ENCODE data around the gene CRTC2.

CRTC2 gene

DNA sequence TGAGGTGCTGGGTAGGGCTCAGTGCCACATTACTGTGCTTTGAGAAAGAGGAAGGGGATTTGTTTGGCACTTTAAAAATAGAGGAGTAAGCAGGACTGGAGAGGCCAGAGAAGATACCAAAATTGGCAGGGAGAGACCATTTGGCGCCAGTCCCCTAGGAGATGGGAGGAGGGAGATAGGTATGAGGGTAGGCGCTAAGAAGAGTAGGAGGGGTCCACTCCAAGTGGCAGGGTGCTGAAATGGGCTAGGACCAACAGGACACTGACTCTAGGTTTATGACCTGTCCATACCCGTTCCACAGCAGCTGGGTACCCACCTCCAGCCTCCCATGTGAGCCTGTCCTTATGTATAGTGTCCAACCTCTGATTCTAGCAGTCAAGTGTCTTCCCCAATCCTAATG lies 1.0 kb upstream of the CRTC2 start:
- Histone ChIP-seq H3K27me3 (no peaks in the 10 kb centered on the region), H3K9ac (peak overlapping the region; percentile 12 to 97 (median 93); a peak in 18 of 22 replicates), H3K36me3 (peaks cover 19 to 33% (median 23%) of the 10 kb centered on the region in 11 experiments), H3K27ac (peak overlapping the region; percentile 9 to 93 (median 91); a peak in 21 of 22 replicates), H3K9me3 (replicated peaks in 1 of 11) (no peaks in the 10 kb centered on the region), H4K20me1 (peaks cover 31 to 49% (median 34%) of the 10 kb centered on the region in 11 experiments), H3K4me1 (peaks cover 68 to 83% (median 80%) of the 10 kb centered on the region in 10 experiments), H3K4me3 (peak overlapping the region in 6 of 10 experiments; percentile 13 to 99 (median 84); a peak in 8 of 20 replicates), H3K4me2 (peak overlapping the region; percentile 90 to 100 (median 99))
- no peak for TF ChIP-seq Cebpa-rat (IDR thresholded peaks at IDR 0.05)

GRCh38 chr1:153958961-153959260 lies 499 bp upstream of the CRTC2 start:
- no peak for TF ChIP-seq Cebpa-rat (IDR thresholded peaks at IDR 0.05)
- no peaks in the 10 kb centered on the region for H3K9me3 ChIP-seq (replicated peaks in 1 of 11)
- peaks cover 25 to 39% (median 28%) of the 10 kb centered on the region in 11 experiments for H3K36me3 ChIP-seq
- H3K4me1 ChIP-seq = peaks cover 69 to 81% (median 77%) of the 10 kb centered on the region in 10 experiments
- peak overlapping the region; percentile 90 to 100 (median 99) for H3K4me2 ChIP-seq
- H4K20me1 ChIP-seq = peaks cover 36 to 55% (median 39%) of the 10 kb centered on the region in 11 experiments
- peak overlapping the region; percentile 67 to 97 (median 95); a peak in 19 of 22 replicates for H3K9ac ChIP-seq
- H3K4me3 ChIP-seq = peak overlapping the region; percentile 81 to 99 (median 96); a peak in 16 of 20 replicates
- no peaks in the 10 kb centered on the region for H3K27me3 ChIP-seq
- peak overlapping the region; percentile 9 to 93 (median 91); a peak in 21 of 22 replicates for H3K27ac ChIP-seq

DNA sequence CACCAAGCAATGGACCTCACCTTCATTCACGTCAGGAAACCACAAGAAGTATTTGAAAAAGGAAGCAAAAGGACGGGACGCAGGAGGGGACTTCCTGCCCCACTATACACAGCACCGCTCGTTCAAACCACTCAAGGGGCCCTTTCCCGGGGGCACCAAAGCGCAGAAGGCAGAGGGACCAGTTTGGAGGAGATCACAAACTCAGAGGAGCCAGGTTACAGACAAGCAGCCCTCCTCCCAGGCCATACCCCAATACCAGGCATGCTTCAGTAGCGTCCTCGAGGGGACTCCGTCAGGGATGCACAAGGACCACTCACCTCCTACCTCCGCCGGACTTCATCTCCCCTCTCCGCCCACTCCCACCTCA lies 685 bp downstream of the CRTC2 start:
- Histone ChIP-seq H3K27ac (peak overlapping the region; percentile 69 to 94 (median 91)), H3K4me3 (peak overlapping the region; percentile 81 to 99 (median 96)), H3K4me1 (peaks cover 66 to 81% (median 73%) of the 10 kb centered on the region in 10 experiments), H3K4me2 (peak overlapping the region; percentile 85 to 99 (median 95)), H3K27me3 (no peaks in the 10 kb centered on the region), H4K20me1 (peaks cover 39 to 67% (median 48%) of the 10 kb centered on the region in 11 experiments), H3K9me3 (replicated peaks in 1 of 11) (no peaks in the 10 kb centered on the region), H3K9ac (peak overlapping the region; percentile 86 to 97 (median 95)), H3K36me3 (peaks cover 37 to 50% (median 40%) of the 10 kb centered on the region in 11 experiments)
- TF ChIP-seq Cebpa-rat (IDR thresholded peaks at IDR 0.05) = no peak

DNA sequence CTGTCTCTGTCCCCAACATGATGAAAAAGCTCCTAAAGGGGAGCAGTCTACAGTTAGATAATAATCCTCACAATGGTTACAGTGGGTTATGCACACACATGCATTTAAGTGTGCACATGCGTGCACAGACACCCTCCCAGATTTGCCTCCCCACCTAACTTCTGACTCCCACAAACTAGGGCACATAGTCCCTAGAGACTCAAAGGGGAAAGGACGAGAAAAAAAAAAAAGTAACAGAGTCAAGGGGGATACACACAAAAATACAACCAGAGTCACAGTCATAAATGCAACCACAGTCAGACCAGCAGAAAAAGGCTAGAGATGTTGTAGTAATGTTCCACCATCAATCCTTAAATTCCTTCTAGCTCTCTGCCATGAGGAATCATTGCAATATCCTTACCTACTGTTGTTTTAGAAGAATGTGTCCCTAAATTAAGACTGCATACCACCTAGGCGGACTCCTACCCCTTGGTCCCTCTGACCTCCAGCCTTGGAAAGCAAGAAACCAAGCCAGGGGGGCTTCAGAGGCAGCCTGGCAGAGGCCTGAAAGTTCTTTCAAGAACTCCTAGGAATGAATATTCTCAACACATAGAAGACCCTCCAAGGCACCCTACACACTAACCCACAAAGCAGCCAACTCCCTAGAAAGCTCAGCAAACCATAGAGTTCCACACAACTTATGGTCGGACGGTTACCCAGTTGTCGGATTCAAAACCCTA lies 1.3 kb downstream of the CRTC2 start:
- Histone ChIP-seq H3K4me2 (peak overlapping the region; percentile 85 to 99 (median 95)), H3K9me3 (replicated peaks in 1 of 11) (no peaks in the 10 kb centered on the region), H3K27ac (peak overlapping the region; percentile 69 to 94 (median 91)), H3K27me3 (no peaks in the 10 kb centered on the region), H3K4me3 (peak overlapping the region; percentile 81 to 99 (median 96)), H3K36me3 (peaks cover 42 to 56% (median 46%) of the 10 kb centered on the region in 11 experiments), H3K9ac (peak overlapping the region; percentile 86 to 97 (median 95)), H4K20me1 (peaks cover 39 to 69% (median 52%) of the 10 kb centered on the region in 11 experiments), H3K4me1 (peaks cover 60 to 80% (median 67%) of the 10 kb centered on the region in 10 experiments)
- no peak for TF ChIP-seq Cebpa-rat (IDR thresholded peaks at IDR 0.05)

DNA sequence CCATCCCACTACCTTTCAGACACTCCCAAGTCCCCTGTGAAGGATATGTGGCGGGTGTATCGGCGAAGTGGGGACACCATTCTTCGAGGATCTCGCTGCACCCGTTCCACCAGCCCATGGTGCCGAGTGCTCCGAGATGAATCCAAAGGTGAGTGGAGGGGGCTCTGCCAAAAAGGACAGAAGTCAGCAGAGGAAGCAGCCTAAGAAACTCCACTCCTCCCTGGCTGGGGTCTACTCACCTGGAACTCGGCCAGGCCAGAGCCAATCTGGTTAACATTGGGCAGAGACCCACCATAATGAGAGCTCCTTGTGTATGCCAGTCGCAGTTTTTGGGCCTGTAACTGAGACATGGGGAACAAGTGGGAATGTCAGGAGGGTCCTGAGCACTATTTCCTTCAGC lies 3.6 kb downstream of the CRTC2 start:
- no peak for TF ChIP-seq Cebpa-rat (IDR thresholded peaks at IDR 0.05)
- no peaks in the 10 kb centered on the region for H3K27me3 ChIP-seq
- peak overlapping the region in 9 of 11 experiments; percentile 89 to 99 (median 95); a peak in 15 of 22 replicates for H3K4me2 ChIP-seq
- H3K36me3 ChIP-seq = peaks cover 53 to 62% (median 56%) of the 10 kb centered on the region in 11 experiments
- H3K4me1 ChIP-seq = peaks cover 44 to 80% (median 51%) of the 10 kb centered on the region in 10 experiments
- no peaks in the 10 kb centered on the region for H3K9me3 ChIP-seq (replicated peaks in 1 of 11)
- peaks cover 39 to 75% (median 54%) of the 10 kb centered on the region in 11 experiments for H4K20me1 ChIP-seq
- H3K9ac ChIP-seq = peak overlapping the region in 7 of 11 experiments; percentile 1 to 89 (median 43); a peak in 7 of 22 replicates
- no peak overlapping the region for H3K4me3 ChIP-seq
- H3K27ac ChIP-seq = 0 out of 22 replicates have a peak overlapping the region, but pooled peaks of 2 of the 11 experiments have one; percentile 3 to 6

DNA sequence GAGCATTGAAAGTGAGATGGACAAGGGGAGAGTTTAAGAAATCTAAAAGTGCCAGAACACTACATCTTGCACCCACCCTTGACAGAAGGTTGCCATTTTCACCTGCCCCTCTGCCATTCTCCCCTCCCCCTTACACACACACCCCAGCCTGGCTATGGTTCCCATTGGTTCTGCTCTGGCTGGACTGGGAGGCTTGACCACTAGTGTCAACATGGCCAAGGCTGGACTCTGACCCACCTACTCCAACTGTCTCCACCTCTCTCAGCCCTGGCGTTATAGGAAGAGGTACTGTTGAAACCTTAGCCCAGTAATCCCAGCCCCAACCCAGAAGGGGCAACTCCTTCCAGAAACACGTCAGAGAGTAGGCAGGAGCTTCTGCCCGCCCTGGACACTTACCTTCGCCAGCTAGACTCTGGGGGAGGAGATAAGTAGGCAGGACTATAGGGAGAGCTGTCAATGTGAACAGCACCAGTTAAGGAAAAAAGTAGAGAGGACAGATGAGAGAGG lies 4.5 kb downstream of the CRTC2 start:
- TF ChIP-seq Cebpa-rat (IDR thresholded peaks at IDR 0.05) = no peak
- H3K9ac ChIP-seq = peak overlapping the region in 7 of 11 experiments; percentile 1 to 86 (median 14); a peak in 4 of 22 replicates

DNA sequence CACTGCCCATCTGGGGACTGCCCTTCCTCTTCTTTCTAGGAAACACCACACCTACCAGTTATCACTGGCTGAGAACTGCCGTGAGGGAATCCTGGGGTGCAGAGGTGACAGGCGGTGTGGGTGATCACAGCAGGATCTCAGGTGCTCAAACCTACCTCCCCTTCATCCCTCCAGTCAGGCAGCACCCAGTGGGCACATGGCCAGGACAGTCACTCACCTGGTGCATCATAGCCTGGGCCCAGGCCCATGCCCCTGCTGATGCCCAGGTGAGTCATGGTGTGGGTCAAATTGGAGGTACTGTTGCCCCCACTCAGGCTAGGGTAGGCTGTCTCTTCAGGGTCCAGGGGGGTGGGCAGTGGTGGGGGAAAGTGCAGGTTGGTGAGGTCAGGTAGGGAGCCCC lies 6.6 kb downstream of the CRTC2 start:
- no peak for TF ChIP-seq Cebpa-rat (IDR thresholded peaks at IDR 0.05)
- Histone ChIP-seq H3K4me2 (peak overlapping the region in 1 of 11 experiments; percentile 29; a peak in 1 of 22 replicates), H3K9me3 (replicated peaks in 1 of 11) (no peaks in the 10 kb centered on the region), H3K4me3 (no peak overlapping the region), H3K27ac (no peak overlapping the region), H3K36me3 (peaks cover 78 to 83% (median 80%) of the 10 kb centered on the region in 11 experiments), H3K4me1 (peaks cover 34 to 95% (median 55%) of the 10 kb centered on the region in 10 experiments), H4K20me1 (peaks cover 28 to 71% (median 47%) of the 10 kb centered on the region in 11 experiments), H3K9ac (peak overlapping the region in 1 of 11 experiments; percentile 45; a peak in 1 of 22 replicates), H3K27me3 (no peaks in the 10 kb centered on the region)

More for the DNA sequence above, 4.5 kb downstream of the CRTC2 start:
- H3K27me3 ChIP-seq = no peaks in the 10 kb centered on the region
- peaks cover 60 to 63% (median 61%) of the 10 kb centered on the region in 11 experiments for H3K36me3 ChIP-seq
- H3K4me3 ChIP-seq = no peak overlapping the region
- 0 out of 22 replicates have a peak overlapping the region, but pooled peaks of 2 of the 11 experiments have one; percentile 91 to 98 for H3K4me2 ChIP-seq
- peaks cover 39 to 75% (median 54%) of the 10 kb centered on the region in 11 experiments for H4K20me1 ChIP-seq
- H3K4me1 ChIP-seq = peaks cover 39 to 80% (median 46%) of the 10 kb centered on the region in 10 experiments
- no peaks in the 10 kb centered on the region for H3K9me3 ChIP-seq (replicated peaks in 1 of 11)
- H3K27ac ChIP-seq = no peak overlapping the region

DNA sequence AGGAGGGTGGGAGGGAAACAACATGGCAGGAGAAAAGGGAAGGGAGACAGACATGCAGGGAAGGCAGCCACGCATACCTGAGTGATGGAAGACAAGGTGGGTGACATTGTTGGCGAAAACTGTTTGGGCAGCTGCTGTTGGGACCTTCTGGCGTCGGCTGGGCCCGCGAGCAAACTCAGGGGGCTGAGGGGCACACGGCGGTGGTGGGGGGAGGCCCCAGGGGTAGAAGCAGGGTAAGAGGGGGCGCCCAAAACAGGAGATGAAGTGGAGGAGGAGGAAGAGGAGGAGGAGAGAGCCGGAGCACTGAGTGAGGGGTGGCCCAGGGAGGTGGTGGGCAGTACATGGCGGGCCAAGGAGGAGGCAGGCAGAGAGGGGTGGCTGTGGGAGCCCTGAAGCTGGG lies 7.2 kb downstream of the CRTC2 start:
- no peaks in the 10 kb centered on the region for H3K27me3 ChIP-seq
- H3K27ac ChIP-seq = peak overlapping the region in 1 of 11 experiments; percentile 4; a peak in 1 of 22 replicates
- H3K4me1 ChIP-seq = peaks cover 30 to 91% (median 51%) of the 10 kb centered on the region in 10 experiments
- H4K20me1 ChIP-seq = peaks cover 22 to 65% (median 41%) of the 10 kb centered on the region in 11 experiments
- TF ChIP-seq Cebpa-rat (IDR thresholded peaks at IDR 0.05) = no peak
- H3K36me3 ChIP-seq = peaks cover 78 to 83% (median 80%) of the 10 kb centered on the region in 11 experiments
- no peak overlapping the region for H3K4me3 ChIP-seq
- H3K9ac ChIP-seq = peak overlapping the region in 3 of 11 experiments; percentile 4 to 45 (median 17); a peak in 2 of 22 replicates
- H3K9me3 ChIP-seq (replicated peaks in 1 of 11) = no peaks in the 10 kb centered on the region
- peak overlapping the region in 2 of 11 experiments; percentile 55 to 72; a peak in 2 of 22 replicates for H3K4me2 ChIP-seq
